Ovary (tissue), 3 donors: Measurements from ENCODE around the gene PDE3A.

ENCODE experiments used
- CTCF ChIP-seq, 3 donors: fragments of 450-650 bp in 2 of 3; fragments of 200-600 bp in 1 of 3; IDR thresholded peaks; one replicate each; pipeline versions ENCODE4 v1.5.1 to v1.8.0; 2016 to 2022; ENCODE audit warnings: antibody characterized with exemption in 3 of 3, mild to moderate bottlenecking in 1 of 3
- EP300 ChIP-seq: sonication (generic); formaldehyde crosslinking; IDR thresholded peaks from one replicate; pipeline ENCODE4 v1.6.1; 2017; ENCODE audit warnings: antibody characterized with exemption
- POLR2A ChIP-seq: fragments of 450-650 bp; IDR thresholded peaks from one replicate; pipeline ENCODE4 v1.6.1; 2017; ENCODE audit warnings: antibody characterized with exemption, mild to moderate bottlenecking, moderate library complexity
- donor health status: DM: no; HTN: no; CAD: no.

- TF ChIP-seq CTCF (IDR thresholded peaks at IDR 0.05) (no peak), POLR2A (no peak), EP300 (no peak)
Observed at GRCh38 chr12:20722142-20722541, 353.8 kb downstream of the PDE3A start.
